ENCODE results near the gene THBS2.
A peak's percentile ranks its signal among the peaks of the same experiment; 100 is the strongest.
"Not testable (repeated sequence)": the region's sequence is repeated elsewhere in the genome, so short reads cannot be mapped to it uniquely, and the experiment has no call there.

Gene THBS2

DNA sequence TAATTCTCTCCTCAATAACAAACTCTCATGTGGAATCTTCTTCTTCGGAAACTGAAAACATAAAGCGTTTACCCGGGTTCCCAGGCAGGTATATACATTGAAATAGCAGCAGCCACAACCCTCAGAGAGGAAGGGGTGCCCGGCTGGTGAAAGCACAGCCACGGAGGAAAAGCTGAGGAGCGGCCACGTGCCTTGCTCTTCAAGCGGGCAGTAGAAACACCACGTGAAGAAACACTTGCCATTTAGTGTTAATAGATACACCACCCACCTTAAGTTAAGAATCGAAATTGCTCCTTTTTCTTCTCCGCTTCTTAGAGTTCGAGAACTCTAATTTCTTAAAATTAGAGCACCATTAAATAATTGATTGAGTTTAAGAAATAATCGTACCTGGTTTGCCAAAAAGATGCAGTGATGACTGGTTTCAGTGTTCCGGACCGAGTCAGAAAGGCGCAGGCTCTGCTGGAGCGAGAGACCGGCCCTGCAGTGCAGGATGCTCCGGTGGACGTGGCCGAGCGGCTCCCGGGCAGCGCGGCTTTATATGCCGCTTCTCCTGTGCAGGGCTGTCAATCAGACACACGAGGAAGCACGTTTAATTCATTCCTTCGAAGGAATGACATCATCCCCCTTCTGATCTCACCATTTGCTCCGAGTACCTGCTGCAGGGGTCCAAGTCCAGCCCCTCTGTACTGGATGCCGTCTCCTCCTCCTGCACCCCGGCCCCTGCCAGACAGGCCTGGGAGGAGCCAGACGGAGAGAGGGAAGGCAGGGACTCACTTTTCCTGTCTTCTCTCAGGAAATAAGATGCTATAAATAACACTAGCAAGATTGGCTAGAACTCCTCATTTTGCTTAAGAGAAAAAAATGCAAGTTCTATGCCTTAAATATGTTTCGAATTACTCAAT is at the start of gene THBS2:
Gene THBS2, minus strand, starts transcription at position 510 of the 902 bp plus-strand sequence. CDS start 3,062 bp downstream, outside the sequence.
- DNase-seq, result no peak

- no peak for DNase-seq
Measured at GRCh38 chr6:169302716-169303115, 49.1 kb upstream of the THBS2 start.

DNA sequence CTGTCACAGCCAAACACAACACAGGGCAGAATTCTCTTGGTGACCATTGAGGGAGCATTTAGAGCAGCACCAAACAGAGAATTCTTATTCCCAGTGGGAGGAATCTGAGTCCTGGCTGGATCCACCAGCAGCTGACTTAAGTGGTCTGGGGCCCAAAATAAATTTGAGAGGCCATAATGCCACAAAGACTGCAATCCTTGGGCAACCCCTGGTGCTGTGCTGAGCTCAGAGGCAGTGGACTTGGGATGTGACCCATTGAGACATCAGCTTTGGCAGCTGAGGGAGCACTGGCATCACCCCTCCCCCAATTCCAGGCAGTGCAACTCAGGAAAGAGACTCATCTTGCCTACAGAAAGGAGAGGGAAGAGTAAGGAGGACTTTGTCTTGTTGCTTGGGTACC is 48.6 kb upstream of the THBS2 start:
- no peak for DNase-seq

DNA sequence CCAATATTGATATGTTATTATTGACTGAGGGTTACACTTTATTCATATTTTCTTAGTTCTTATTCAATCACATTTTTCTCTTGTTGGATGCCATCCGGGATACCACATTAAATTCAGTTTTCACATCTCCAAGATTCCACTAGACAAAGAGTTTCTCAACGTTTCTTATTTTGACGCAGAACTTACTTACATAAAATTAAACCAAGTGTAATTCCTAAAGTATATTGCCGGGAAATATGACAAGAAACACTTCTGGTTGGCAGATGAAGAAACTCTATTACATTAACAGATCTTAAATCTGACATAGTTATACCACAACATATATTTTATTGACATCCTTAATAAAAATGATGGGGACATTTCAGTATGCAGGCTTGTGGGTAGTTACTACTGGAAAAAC is 47.3 kb upstream of the THBS2 start:
- no peak for DNase-seq

- DNase-seq, result not testable (repeated sequence)
Measured at GRCh38 chr6:169298626-169299025, 45.0 kb upstream of the THBS2 start.

DNA sequence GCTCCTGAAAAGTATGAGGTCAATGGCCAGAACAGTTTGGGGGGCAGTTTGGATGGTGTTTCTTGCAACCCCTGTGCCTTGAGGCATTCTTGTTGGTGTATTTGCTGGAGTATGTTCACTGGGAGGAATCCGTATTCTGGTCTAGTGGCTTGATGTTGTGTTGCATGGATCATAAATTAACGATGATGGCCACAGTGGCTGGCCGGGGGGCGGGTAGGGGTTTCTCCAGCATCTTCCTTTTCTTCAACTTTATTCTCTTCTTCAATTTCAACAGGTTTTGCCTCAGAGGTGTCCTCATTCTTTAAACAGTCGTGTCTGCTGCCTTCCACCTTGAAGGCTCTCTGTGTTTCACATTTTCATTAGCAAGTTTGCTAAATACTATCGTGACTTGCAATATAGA is 43.0 kb upstream of the THBS2 start:
- no peak for DNase-seq

- DNase-seq, result no peak
Measured at GRCh38 chr6:169296170-169296569, 42.5 kb upstream of the THBS2 start.

DNA sequence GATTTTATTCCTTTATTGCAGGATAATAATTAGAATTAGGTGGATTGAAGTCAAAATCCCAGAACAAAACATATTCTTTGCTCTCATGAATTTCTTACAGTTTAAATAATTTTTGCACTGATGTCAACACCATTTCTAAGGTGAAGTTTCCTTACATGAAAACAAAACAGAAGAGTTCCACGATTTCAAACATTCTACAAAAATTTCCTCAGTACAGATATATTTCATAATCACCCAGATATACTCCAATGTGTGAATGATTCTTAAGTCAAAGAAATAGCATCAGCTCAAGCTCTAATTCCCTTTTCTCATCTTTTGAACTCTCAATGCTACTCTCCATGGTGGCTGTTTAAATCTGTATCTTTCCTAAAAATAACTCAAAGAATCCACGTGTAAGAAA is 39.5 kb upstream of the THBS2 start:
- DNase-seq, result no peak

DNA sequence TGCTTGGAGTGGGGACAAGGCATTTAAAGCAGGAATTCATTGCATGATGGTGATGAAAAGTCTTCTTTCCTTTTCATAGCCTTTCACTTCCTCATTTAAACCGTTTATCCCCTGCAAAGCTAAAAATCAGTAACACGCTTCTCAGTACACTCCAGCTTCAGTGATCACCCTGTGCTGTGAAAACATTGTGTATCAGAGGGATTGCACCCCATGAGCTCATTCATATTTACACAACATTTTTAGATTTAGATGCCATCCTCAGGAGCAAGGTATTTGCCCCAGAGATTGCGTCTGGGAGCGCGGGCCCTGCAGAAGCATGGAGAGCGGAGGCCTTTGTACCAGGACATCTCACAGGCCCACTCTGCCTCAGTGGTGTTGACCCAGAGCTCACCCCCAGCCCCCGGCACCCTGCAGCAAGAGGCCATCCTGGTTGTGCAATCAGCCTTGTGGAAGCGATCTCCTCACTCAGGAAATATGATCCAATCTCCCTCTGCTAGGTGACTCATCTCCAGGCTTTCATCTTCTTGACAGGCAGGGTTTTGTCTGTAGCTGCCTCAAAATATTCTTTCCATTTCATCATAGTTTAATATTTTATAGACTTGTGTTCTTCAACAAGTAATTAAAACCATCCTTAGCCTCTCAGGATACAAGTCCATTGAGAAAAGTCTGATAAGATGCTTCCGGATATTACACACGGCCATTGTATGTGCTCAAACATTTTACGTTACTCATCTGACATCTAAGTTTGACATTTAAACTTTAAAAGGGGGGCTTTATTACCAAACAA is 38.9 kb upstream of the THBS2 start:
- peak; percentile 42 for DNase-seq

- no peak for DNase-seq
Measured at GRCh38 chr6:169291646-169292337, 38.1 kb upstream of the THBS2 start.

- no peak for DNase-seq
Measured at GRCh38 chr6:169291148-169291547, 37.5 kb upstream of the THBS2 start.

DNA sequence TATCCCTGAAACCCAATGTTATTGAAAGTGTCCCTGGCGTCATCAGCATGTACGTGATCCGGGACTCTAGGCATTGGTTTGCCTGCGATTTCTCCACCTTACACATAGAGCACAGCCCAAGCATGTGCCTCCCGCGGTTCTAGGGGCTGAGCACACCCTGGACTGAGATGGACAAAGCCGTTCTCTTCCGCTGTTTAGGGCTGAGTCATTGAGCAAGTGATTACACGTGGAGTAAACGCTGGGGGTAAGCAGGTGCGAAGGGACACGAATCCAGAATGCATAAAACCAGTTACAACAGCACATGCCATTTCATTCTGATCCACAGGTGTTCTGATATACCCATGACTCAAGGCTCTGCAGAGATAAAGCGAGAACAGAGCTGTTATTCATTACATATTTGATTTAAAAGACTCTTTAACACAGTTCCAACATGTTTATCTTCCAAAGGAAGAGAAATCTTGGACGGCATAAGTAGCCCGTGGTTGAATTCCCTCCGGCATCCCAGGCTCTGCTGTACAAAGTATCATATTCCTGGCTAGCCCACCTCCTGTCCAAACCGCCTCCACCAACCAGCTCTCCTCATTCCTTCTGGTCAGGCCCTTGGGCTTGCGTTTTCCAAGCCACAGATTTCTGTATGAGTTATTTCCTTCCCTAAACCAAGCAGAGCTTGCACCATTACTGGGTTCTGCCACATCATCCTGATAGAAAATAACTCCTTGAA is 36.1 kb upstream of the THBS2 start:
- no peak for DNase-seq

GRCh38 chr6:169289257-169289618 is 35.6 kb upstream of the THBS2 start:
- DNase-seq, result no peak

GRCh38 chr6:169288591-169288990 is 34.9 kb upstream of the THBS2 start:
- DNase-seq, result no peak

- no peak for DNase-seq
Measured at GRCh38 chr6:169287675-169288074, 34.0 kb upstream of the THBS2 start.

DNA sequence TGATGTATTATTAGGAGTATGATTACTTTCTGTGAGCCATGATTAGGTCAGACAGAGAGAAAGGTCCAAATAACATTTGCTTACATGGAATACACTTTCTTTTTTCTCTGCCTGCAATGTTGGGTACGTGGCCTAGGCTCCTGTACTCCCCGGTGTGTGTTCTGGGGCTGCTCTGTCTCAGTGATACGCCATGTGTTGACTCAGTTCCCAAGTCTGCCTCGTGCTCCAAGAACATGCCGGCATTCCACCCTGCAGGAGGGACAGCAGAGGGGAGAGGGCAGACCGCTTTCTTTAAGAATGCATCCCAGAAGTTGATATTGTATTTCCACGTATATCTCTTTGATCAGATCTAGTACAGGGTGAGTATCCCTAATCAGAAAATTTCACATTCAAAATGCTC is 33.3 kb upstream of the THBS2 start:
- no peak for DNase-seq

DNA sequence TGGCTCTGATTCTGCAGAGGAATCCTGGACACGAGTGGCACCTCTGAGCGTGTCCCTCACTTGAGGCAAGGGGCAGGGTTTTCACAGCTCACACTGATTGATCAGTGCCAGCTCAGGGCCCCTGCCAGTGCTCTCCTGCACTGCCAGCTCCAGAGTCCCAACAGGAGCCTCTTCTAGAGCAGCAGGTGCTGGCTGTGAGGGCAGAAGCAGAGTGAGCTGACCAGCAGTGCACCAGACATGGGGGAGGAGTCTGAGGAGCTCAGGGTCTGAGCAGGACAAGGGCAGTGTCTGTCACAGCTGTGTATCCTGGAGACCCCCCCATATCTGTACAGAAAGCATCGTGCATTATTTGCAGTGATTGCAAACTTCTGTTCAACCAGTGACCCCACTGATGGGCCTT is 31.5 kb upstream of the THBS2 start:
- no peak for DNase-seq

GRCh38 chr6:169283924-169284323 is 30.3 kb upstream of the THBS2 start:
- no peak for DNase-seq

DNA sequence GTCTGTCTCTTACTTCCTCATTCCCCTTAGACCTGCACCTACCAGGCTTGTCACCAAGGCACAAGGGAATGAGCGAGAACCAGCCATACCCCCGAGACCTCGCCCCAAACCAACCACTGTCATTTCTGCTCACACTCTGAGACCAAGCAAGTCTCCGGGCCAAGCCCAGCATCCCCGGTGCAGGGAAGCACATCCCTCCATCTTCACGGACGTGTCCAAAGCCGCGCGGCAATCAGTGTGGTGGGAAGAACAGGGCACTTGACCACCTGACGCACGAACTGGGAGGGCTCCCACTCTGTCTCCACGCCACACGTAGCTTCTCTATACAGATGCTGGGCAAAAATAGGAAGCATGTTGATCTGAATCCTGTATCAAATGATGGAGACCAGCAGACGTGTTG is 28.4 kb upstream of the THBS2 start:
- DNase-seq, result no peak

- no peak for DNase-seq
Measured at GRCh38 chr6:169277619-169278018, 24.0 kb upstream of the THBS2 start.

- DNase-seq, result no peak
Measured at GRCh38 chr6:169274781-169275180, 21.1 kb upstream of the THBS2 start.

DNA sequence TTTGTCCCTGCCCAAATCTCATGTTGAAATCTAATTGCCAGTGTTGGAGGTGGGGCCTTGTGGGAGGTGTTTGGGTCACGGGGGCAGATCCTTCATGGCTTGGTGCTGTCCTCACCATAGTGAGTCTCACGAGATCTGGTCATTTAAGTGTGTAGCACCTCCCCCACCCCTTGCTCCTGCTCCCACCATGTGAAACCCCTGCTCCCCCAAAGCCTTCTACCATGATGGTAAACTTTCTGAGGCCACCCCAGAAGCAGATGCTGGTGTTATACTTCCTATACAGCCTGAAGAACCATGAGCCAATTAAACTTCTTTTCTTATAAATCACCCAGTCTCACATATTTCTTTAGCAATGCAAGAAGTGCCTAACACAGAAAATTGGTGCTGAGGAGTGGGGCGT is 19.9 kb upstream of the THBS2 start:
- DNase-seq, result no peak

GRCh38 chr6:169271877-169272216 is 18.2 kb upstream of the THBS2 start:
- no peak for DNase-seq
